ENCODE data around the gene HDGFL3.

HDGFL3 gene

DNA sequence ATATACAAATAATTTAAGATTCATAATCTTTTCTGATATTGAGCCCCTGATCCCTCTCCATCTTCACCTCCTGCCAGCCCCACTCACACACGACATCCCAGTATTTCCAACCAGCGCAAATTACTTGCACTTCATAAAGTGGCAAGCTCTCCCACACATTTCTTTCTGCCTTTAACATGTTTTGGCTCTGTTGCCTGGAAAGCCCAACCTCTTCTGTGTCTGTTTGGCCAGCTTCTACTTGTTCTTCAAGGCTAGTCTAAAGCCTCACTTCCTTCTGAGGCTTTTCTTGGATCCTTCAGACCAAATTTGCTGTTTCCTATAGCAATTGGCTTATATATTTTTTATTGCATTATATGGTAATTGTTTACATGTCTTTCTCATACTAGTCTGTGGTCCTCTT lies 105.3 kb downstream of the HDGFL3 start:
- peaks cover 0 to 2% of the 10 kb centered on the region in 2 experiments for H3K36me3 ChIP-seq (ENCODE audit: control insufficient read depth in 1 of 2, insufficient read depth in 2 of 2, low read depth in 1 of 2, low read length in 2 of 2)
- no peak overlapping the region for H2BK15ac ChIP-seq (ENCODE audit: low read depth, poor library complexity, severe bottlenecking)
- no peak overlapping the region for H3K4ac ChIP-seq (ENCODE audit: low read depth in 1 of 2, low read length in 2 of 2)
- H3K9ac ChIP-seq (ENCODE audit: low read length), result no peak overlapping the region
- no peak overlapping the region for H3K4me2 ChIP-seq (ENCODE audit: low read length, poor library complexity, severe bottlenecking)
- H4K8ac ChIP-seq (ENCODE audit: low read length), result no peak overlapping the region
- no peak overlapping the region for H2AFZ ChIP-seq (ENCODE audit: low read depth, low read length)
- H4K91ac ChIP-seq (ENCODE audit: low read length), result no peak overlapping the region
- peaks cover 53 to 58% of the 10 kb centered on the region in 2 experiments for H3K27me3 ChIP-seq (ENCODE audit: control insufficient read depth in 1 of 2, insufficient read depth in 1 of 2, low read length in 2 of 2)
- H3K23ac ChIP-seq (ENCODE audit: low read length in 2 of 2), result no peak overlapping the region
- no peak overlapping the region for H3K4me3 ChIP-seq (ENCODE audit: insufficient read depth in 1 of 2, low read depth in 1 of 2, low read length in 2 of 2)
- no peak overlapping the region for H2BK5ac ChIP-seq (ENCODE audit: low read depth, low read length, poor library complexity, severe bottlenecking)
- H3K14ac ChIP-seq (ENCODE audit: low read length in 2 of 2), result no peak overlapping the region
- H2AK5ac ChIP-seq (ENCODE audit: low read length, severe bottlenecking), result no peak overlapping the region
- H3K9me3 ChIP-seq (ENCODE audit: control insufficient read depth, low read length), result peaks cover 13% of the 10 kb centered on the region
- peaks cover 4% of the 10 kb centered on the region for H3K4me1 ChIP-seq (ENCODE audit: control insufficient read depth, insufficient read depth, low read depth, low read length)
- H3K27ac ChIP-seq (ENCODE audit: low read length, poor library complexity, severe bottlenecking), result no peak overlapping the region
- no peak overlapping the region for H2BK120ac ChIP-seq (ENCODE audit: low read depth, low read length)
- no peak for DNase-seq
- no peak overlapping the region for H3K18ac ChIP-seq (ENCODE audit: low read depth in 1 of 2, low read length in 2 of 2)
- H3K79me1 ChIP-seq (replicated peaks; ENCODE audit: low read length, poor library complexity, severe bottlenecking), result no peaks in the 10 kb centered on the region
- H2BK12ac ChIP-seq (ENCODE audit: low read length in 2 of 2), result no peak overlapping the region
- 88% methylated on average over 2 of the region's 2 CpGs for WGBS

DNA sequence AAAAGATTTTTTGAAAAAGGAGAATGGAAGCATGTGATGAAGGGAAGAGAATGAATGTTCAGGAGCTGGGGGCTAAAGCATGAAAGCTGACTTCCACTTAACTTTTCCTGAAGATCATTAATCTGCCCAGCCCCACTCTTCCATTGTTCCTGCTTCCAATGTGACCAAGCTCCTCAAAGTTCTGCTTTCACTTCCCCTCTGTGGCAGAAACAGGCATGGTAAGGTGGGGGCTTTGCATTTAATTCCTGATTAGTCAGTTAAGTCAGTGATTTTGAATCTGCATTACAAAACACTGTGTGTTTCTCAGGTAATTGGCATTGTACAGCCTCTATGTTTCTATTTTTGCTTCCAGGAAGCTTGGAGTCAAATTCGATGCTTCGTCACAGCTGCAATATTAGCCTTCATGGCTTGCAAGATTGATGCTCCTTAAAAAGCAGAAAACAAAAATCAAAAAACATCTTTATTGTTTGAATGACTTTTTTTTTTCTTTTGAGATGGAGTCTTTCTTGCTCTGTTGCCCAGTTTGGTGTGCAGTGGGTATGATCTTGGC lies 107.5 kb downstream of the HDGFL3 start:
- Histone ChIP-seq H4K8ac (ENCODE audit: low read length) (no peak overlapping the region), H3K79me1 (replicated peaks; ENCODE audit: low read length, poor library complexity, severe bottlenecking) (no peaks in the 10 kb centered on the region), H2BK15ac (ENCODE audit: low read depth, poor library complexity, severe bottlenecking) (no peak overlapping the region), H4K91ac (ENCODE audit: low read length) (no peak overlapping the region), H3K4ac (ENCODE audit: low read depth in 1 of 2, low read length in 2 of 2) (no peak overlapping the region), H3K9ac (ENCODE audit: low read length) (no peak overlapping the region), H2AK5ac (ENCODE audit: low read length, severe bottlenecking) (no peak overlapping the region), H3K23ac (ENCODE audit: low read length in 2 of 2) (no peak overlapping the region), H3K27ac (ENCODE audit: low read length, poor library complexity, severe bottlenecking) (no peak overlapping the region), H3K14ac (ENCODE audit: low read length in 2 of 2) (no peak overlapping the region), H3K4me1 (ENCODE audit: control insufficient read depth, insufficient read depth, low read depth, low read length) (no peaks in the 10 kb centered on the region), H3K4me3 (ENCODE audit: insufficient read depth in 1 of 2, low read depth in 1 of 2, low read length in 2 of 2) (no peak overlapping the region), H3K36me3 (ENCODE audit: control insufficient read depth in 1 of 2, insufficient read depth in 2 of 2, low read depth in 1 of 2, low read length in 2 of 2) (no peaks in the 10 kb centered on the region), H3K18ac (ENCODE audit: low read depth in 1 of 2, low read length in 2 of 2) (no peak overlapping the region), H3K27me3 (ENCODE audit: control insufficient read depth in 1 of 2, insufficient read depth in 1 of 2, low read length in 2 of 2) (peaks cover 45 to 47% of the 10 kb centered on the region in 2 experiments), H2BK120ac (ENCODE audit: low read depth, low read length) (no peak overlapping the region), H2BK5ac (ENCODE audit: low read depth, low read length, poor library complexity, severe bottlenecking) (no peak overlapping the region), H3K4me2 (ENCODE audit: low read length, poor library complexity, severe bottlenecking) (no peak overlapping the region), H2AFZ (ENCODE audit: low read depth, low read length) (no peak overlapping the region), H2BK12ac (ENCODE audit: low read length in 2 of 2) (no peak overlapping the region), H3K9me3 (ENCODE audit: control insufficient read depth, low read length) (peaks cover 13% of the 10 kb centered on the region)
- 90% methylated on average over 2 of the region's 2 CpGs for WGBS
- DNase-seq, result no peak

DNA sequence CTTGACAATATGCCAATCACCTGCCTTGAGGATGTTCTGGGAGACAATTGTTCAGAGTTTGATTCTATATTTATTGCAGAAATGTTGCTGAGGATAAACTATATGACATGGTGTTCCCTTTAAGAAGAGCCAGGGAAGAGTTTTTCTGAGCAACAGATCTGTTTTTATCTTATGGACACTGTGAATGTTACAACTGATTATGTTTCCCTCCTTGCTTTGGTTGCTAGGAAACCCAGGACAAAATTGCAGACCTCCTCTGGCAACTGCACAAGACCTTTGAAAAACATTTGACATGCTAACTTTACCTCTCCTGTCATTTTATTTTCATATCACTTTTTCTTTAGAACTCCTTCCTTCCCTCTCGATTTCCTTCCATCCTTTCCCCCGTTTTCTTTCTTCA lies 108.3 kb downstream of the HDGFL3 start:
- H4K8ac ChIP-seq (ENCODE audit: low read length), result no peak overlapping the region
- peaks cover 13% of the 10 kb centered on the region for H3K9me3 ChIP-seq (ENCODE audit: control insufficient read depth, low read length)
- no peak for DNase-seq
- no peak overlapping the region for H3K4me3 ChIP-seq (ENCODE audit: insufficient read depth in 1 of 2, low read depth in 1 of 2, low read length in 2 of 2)
- no peak overlapping the region for H3K27ac ChIP-seq (ENCODE audit: low read length, poor library complexity, severe bottlenecking)
- peaks cover 43 to 52% of the 10 kb centered on the region in 2 experiments for H3K27me3 ChIP-seq (ENCODE audit: control insufficient read depth in 1 of 2, insufficient read depth in 1 of 2, low read length in 2 of 2)
- H2AFZ ChIP-seq (ENCODE audit: low read depth, low read length), result no peak overlapping the region
- H3K18ac ChIP-seq (ENCODE audit: low read depth in 1 of 2, low read length in 2 of 2), result no peak overlapping the region
- H3K4me1 ChIP-seq (ENCODE audit: control insufficient read depth, insufficient read depth, low read depth, low read length), result no peaks in the 10 kb centered on the region
- no peak overlapping the region for H3K23ac ChIP-seq (ENCODE audit: low read length in 2 of 2)
- WGBS, result 98% methylated on average over 2 of the region's 2 CpGs
- no peak overlapping the region for H3K14ac ChIP-seq (ENCODE audit: low read length in 2 of 2)
- H2BK120ac ChIP-seq (ENCODE audit: low read depth, low read length), result no peak overlapping the region
- H3K4me2 ChIP-seq (ENCODE audit: low read length, poor library complexity, severe bottlenecking), result no peak overlapping the region
- H2BK5ac ChIP-seq (ENCODE audit: low read depth, low read length, poor library complexity, severe bottlenecking), result no peak overlapping the region
- no peak overlapping the region for H2AK5ac ChIP-seq (ENCODE audit: low read length, severe bottlenecking)
- no peak overlapping the region for H4K91ac ChIP-seq (ENCODE audit: low read length)
- H2BK12ac ChIP-seq (ENCODE audit: low read length in 2 of 2), result no peak overlapping the region
- H3K4ac ChIP-seq (ENCODE audit: low read depth in 1 of 2, low read length in 2 of 2), result no peak overlapping the region
- H3K36me3 ChIP-seq (ENCODE audit: control insufficient read depth in 1 of 2, insufficient read depth in 2 of 2, low read depth in 1 of 2, low read length in 2 of 2), result no peaks in the 10 kb centered on the region
- H3K9ac ChIP-seq (ENCODE audit: low read length), result no peak overlapping the region
- no peaks in the 10 kb centered on the region for H3K79me1 ChIP-seq (replicated peaks; ENCODE audit: low read length, poor library complexity, severe bottlenecking)
- H2BK15ac ChIP-seq (ENCODE audit: low read depth, poor library complexity, severe bottlenecking), result no peak overlapping the region

DNA sequence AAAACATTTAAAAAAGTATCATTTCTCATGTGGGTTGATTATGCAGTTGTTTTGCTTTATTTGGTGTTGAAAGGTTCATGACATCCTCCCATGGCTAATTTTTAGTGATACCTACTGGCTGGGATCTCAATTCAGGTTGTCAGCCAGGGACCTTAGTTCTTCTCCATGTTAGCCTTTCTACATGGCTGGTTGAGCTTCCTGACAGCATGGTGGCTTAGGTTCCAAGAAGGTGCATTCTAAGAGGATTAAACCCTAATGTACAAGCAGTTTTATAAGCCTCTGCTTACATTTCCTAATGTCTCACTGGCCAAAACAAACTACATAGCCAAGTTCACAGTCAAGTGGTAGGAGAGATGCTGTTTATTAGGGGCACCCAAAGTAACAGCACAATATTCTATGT lies 109.5 kb downstream of the HDGFL3 start:
- Histone ChIP-seq H2BK15ac (ENCODE audit: low read depth, poor library complexity, severe bottlenecking) (no peak overlapping the region), H3K79me1 (replicated peaks; ENCODE audit: low read length, poor library complexity, severe bottlenecking) (no peaks in the 10 kb centered on the region), H3K4me3 (ENCODE audit: insufficient read depth in 1 of 2, low read depth in 1 of 2, low read length in 2 of 2) (no peak overlapping the region), H2BK120ac (ENCODE audit: low read depth, low read length) (no peak overlapping the region), H3K27ac (ENCODE audit: low read length, poor library complexity, severe bottlenecking) (no peak overlapping the region), H3K14ac (ENCODE audit: low read length in 2 of 2) (no peak overlapping the region), H3K23ac (ENCODE audit: low read length in 2 of 2) (no peak overlapping the region), H3K9me3 (ENCODE audit: control insufficient read depth, low read length) (peaks cover 13% of the 10 kb centered on the region), H3K36me3 (ENCODE audit: control insufficient read depth in 1 of 2, insufficient read depth in 2 of 2, low read depth in 1 of 2, low read length in 2 of 2) (no peaks in the 10 kb centered on the region), H2BK12ac (ENCODE audit: low read length in 2 of 2) (no peak overlapping the region), H2BK5ac (ENCODE audit: low read depth, low read length, poor library complexity, severe bottlenecking) (no peak overlapping the region), H2AFZ (ENCODE audit: low read depth, low read length) (no peak overlapping the region), H3K9ac (ENCODE audit: low read length) (no peak overlapping the region), H3K4ac (ENCODE audit: low read depth in 1 of 2, low read length in 2 of 2) (no peak overlapping the region), H4K8ac (ENCODE audit: low read length) (no peak overlapping the region), H3K4me2 (ENCODE audit: low read length, poor library complexity, severe bottlenecking) (no peak overlapping the region), H2AK5ac (ENCODE audit: low read length, severe bottlenecking) (no peak overlapping the region), H3K27me3 (ENCODE audit: control insufficient read depth in 1 of 2, insufficient read depth in 1 of 2, low read length in 2 of 2) (peaks cover 37 to 50% of the 10 kb centered on the region in 2 experiments), H3K18ac (ENCODE audit: low read depth in 1 of 2, low read length in 2 of 2) (no peak overlapping the region), H3K4me1 (ENCODE audit: control insufficient read depth, insufficient read depth, low read depth, low read length) (no peaks in the 10 kb centered on the region), H4K91ac (ENCODE audit: low read length) (no peak overlapping the region)
- no peak for DNase-seq
